VCaP (cell line): ENCODE measurements around the gene WDFY4.

Experiments
- H3K27ac ChIP-seq: fragments of 450-650 bp; 2 replicates; pipeline ENCODE4 v1.5.1; 2017
- CTCF ChIP-seq: fragments of 450-650 bp; conservative IDR thresholded peaks from 2 replicates; pipeline ENCODE4 v1.5.1; 2017; ENCODE audit warnings: mild to moderate bottlenecking, moderate library complexity

Gene WDFY4

DNA sequence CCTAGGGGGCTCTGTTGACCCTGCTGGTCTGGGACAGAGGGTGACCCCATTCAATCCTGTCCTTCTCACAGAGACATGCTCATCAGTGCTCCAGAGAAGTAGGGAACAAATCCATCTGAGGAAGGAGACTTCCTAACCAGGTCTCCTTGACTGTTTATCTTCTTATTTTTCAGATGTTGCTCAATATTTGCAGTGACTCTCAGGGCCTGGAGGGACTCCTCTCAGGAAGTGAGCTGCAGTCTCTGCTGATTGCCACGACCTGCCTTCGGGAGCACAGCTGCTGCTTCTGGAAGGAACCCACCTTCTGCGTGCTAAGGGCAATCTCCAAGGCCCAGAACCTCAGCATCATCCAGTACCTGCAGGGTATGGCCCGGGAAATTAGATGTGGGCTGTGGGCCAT, 41.0 kb downstream of the WDFY4 start:
- no peak overlapping the region for H3K27ac ChIP-seq
- no peak for TF ChIP-seq CTCF

GRCh38 chr10:48727866-48728265, 43.2 kb downstream of the WDFY4 start:
- TF ChIP-seq CTCF: no peak
- no peak overlapping the region for H3K27ac ChIP-seq

DNA sequence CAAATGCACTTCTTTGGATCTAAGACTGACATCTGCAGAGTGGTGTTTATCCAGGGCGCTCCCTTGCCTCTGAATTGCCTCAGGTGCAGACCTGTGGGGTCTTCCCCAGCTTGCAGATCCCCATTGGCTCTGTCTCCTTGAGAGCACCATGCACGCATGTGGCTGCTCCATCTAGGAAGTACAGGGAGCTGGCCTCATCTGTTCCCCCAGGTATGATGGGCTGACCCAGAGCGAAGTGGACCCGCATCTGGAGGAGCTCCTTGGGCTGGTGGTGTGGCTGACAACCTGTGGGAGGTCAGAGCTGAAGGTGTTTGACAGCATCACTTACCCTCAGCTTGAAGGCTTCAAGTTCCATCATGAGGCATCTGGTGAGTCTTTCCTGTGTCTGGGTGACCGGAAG, 44.5 kb downstream of the WDFY4 start:
- no peak for TF ChIP-seq CTCF
- H3K27ac ChIP-seq: no peak overlapping the region

GRCh38 chr10:48729941-48730457, 45.3 kb downstream of the WDFY4 start:
- no peak overlapping the region for H3K27ac ChIP-seq
- TF ChIP-seq CTCF: no peak

DNA sequence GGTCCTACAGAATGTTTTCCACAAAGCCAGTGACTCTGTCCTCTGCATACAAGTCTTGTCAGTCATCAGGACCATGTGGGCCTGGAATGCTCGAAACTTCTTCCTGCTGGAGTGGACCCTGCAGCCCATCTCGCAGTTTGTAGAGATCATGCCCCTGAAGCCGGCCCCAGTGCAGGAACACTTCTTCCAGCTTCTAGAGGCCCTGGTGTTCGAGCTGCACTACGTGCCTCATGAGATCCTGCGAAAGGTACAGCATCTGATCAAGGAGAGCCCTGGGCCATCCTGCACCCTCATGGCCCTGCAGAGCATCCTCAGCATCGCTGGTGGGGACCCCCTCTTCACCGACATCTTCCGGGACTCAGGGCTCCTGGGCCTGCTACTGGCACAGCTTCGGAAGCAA, 46.5 kb downstream of the WDFY4 start:
- TF ChIP-seq CTCF: no peak
- H3K27ac ChIP-seq: no peak overlapping the region

DNA sequence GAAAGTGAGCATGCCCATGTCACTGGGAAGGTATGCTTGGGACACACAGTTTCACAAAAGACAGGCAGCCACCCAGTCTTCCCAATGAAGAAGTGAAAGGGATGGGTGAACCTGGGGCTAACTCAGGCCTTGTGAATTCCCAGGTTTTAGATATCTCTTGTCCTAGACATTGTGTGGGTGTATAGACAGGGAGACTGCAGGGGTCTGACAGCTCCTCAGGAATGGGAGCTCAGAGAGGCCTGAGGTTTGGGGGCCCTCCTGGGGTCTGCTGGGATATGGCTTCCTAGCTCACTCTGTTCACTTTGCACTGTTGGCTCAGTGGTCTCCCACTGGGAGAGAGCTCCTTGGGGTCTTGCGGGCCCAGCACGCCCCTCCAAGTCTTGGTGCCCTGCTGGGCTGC, 47.0 kb downstream of the WDFY4 start:
- TF ChIP-seq CTCF: no peak
- no peak overlapping the region for H3K27ac ChIP-seq

DNA sequence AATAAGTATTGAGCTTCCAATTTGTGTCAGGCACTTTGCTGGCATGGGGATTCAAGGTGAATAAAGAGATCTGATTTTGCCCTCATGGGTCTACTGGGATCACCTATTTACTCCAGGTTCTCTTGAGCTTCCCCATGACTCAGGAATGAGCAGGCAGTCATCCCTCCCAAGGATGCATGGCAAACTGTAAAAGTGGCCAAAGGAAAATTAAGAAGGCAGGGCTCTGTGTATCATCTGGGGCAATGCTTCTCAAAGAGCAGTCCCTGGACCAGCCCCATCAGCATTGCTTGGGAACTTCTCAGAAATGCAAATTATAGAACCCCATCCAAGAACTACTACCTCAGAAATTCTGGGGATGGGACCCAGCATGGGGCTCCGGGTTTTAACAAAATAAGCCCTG, 48.7 kb downstream of the WDFY4 start:
- no peak overlapping the region for H3K27ac ChIP-seq
- TF ChIP-seq CTCF: no peak
